ENCODE measurements around the gene UGT1A3. TPM values are rescaled to one million over a fixed set of nuclear protein-coding genes. Genes with fewer than 3 reads are reported as not detected.

UGT1A3 gene
- total and polyA plus RNA-seq, 2 experiments from 2014 or later, result not detected

DNA sequence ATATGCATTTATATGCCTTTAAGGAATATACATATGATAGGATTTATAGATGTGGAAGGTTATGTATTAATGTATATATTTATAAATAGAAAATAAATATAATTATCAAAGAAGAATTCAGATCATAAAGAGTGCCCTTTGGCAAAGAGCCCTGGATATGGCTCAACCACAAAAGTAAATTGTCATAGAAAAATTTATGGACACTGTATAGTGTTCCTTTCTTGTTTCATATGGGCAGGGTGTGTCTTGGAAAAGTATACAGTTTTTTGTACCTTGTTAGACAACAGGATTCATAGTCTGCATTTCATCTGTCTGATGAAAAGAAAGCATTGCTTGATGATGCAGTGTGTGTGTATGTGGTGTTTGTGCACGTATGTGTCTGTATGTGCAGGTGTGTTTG is 44.2 kb upstream of the UGT1A3 start:
- H3K4me1 ChIP-seq (ENCODE audit: insufficient read depth), result no peaks in the 10 kb centered on the region
- H2AFZ ChIP-seq, result no peak overlapping the region
- H3F3A ChIP-seq (ENCODE audit: insufficient read depth), result no peaks in the 10 kb centered on the region
- no peaks in the 10 kb centered on the region for H3K9me2 ChIP-seq (ENCODE audit: insufficient read depth)
- H3K79me2 ChIP-seq (ENCODE audit: insufficient read depth), result no peaks in the 10 kb centered on the region
- in situ Hi-C loops (cut with MboI), result no loop called here
- no peaks in the 10 kb centered on the region for H3K27me3 ChIP-seq (replicated peaks; ENCODE audit: insufficient read depth)
- TF ChIP-seq EZH2phosphoT487 (IDR thresholded peaks at IDR 0.05; ENCODE audit: insufficient read depth, low read depth), result no peak
- no peak for TF ChIP-seq EZH2 (IDR thresholded peaks at IDR 0.05; ENCODE audit: insufficient read depth, poor library complexity, severe bottlenecking)
- H3K36me3 ChIP-seq (ENCODE audit: low read depth), result no peaks in the 10 kb centered on the region
- H3K9me3 ChIP-seq (ENCODE audit: low read depth), result no peaks in the 10 kb centered on the region
- H4K20me1 ChIP-seq (ENCODE audit: insufficient read depth), result no peaks in the 10 kb centered on the region
- H3K9ac ChIP-seq, result no peak overlapping the region
- no peak overlapping the region for H3K4me3 ChIP-seq
- no peak overlapping the region for H3K4me2 ChIP-seq (ENCODE audit: unreplicated experiment)
- WGBS, 2 experiments (ENCODE audit: low coverage in 1 of 2, low lambda C conversion rate in 2 of 2, missing lambda C conversion rate in 2 of 2), result 14 to 20% methylated on average over 1 of the region's 1 CpG
- no peak overlapping the region for H3K27ac ChIP-seq
- DNase-seq, result no peak

DNA sequence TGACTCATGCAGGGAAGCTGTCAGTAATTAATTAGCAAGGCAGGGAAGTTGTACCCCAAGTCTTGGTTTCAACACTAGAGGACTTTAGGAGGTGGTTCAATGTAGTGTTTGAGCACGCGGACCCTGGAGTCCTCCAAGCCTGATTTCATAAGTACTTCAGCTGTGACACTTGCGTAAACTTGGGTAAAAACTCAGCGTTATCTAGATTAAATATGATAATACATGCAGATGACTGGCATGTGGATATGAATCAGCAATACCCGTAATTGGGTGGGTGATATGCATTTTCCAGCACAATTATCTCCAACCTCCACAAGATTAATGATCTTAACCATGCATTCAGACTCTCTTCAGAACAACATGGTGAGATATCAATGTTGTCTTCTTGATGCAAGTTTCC is 41.9 kb upstream of the UGT1A3 start:
- Histone ChIP-seq H3K79me2 (ENCODE audit: insufficient read depth) (no peaks in the 10 kb centered on the region), H2AFZ (no peak overlapping the region), H3K4me3 (no peak overlapping the region), H3K4me2 (ENCODE audit: unreplicated experiment) (no peak overlapping the region), H3K36me3 (ENCODE audit: low read depth) (no peaks in the 10 kb centered on the region), H3K9ac (no peak overlapping the region), H3K27ac (no peak overlapping the region), H4K20me1 (ENCODE audit: insufficient read depth) (no peaks in the 10 kb centered on the region), H3K9me3 (ENCODE audit: low read depth) (no peaks in the 10 kb centered on the region), H3K27me3 (replicated peaks; ENCODE audit: insufficient read depth) (0 out of 2 replicates have a peak, but pooled peaks cover 7% of the 10 kb centered on the region), H3F3A (ENCODE audit: insufficient read depth) (no peaks in the 10 kb centered on the region), H3K4me1 (ENCODE audit: insufficient read depth) (no peaks in the 10 kb centered on the region), H3K9me2 (ENCODE audit: insufficient read depth) (no peaks in the 10 kb centered on the region)
- no peak for DNase-seq
- TF ChIP-seq EZH2 (IDR thresholded peaks at IDR 0.05; ENCODE audit: insufficient read depth, poor library complexity, severe bottlenecking), result no peak
- TF ChIP-seq EZH2phosphoT487 (IDR thresholded peaks at IDR 0.05; ENCODE audit: insufficient read depth, low read depth), result no peak
- in situ Hi-C loops (cut with MboI), result no loop called here
- 49 to 50% methylated on average over 5 of the region's 5 CpGs for WGBS, 2 experiments (ENCODE audit: low coverage in 1 of 2, low lambda C conversion rate in 2 of 2, missing lambda C conversion rate in 2 of 2)

DNA sequence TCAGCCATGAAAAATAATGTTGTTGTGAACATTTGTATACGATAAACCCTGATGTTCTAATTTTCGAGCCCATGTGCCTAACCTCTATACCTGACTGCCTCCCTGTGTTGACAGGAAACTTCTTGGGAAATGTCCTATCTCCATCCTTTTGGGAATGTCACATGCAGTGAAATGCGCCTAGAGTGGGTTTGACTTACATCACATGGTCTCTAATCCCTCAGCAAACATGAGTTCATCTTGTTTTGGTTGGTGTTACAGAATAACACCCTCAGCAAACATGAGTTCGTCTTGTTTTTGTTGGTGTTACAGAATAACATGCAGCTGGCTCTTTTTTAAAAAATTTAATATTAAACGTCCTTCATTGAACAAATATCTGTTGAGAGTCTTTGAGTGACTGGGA is 40.5 kb upstream of the UGT1A3 start:
- Histone ChIP-seq H3K4me3 (no peak overlapping the region), H3K4me2 (ENCODE audit: unreplicated experiment) (no peak overlapping the region), H3K27me3 (replicated peaks; ENCODE audit: insufficient read depth) (peaks cover 19% of the 10 kb centered on the region), H2AFZ (no peak overlapping the region), H3K4me1 (ENCODE audit: insufficient read depth) (no peaks in the 10 kb centered on the region), H3F3A (ENCODE audit: insufficient read depth) (no peaks in the 10 kb centered on the region), H3K9me2 (ENCODE audit: insufficient read depth) (no peaks in the 10 kb centered on the region), H3K27ac (no peak overlapping the region), H3K9me3 (ENCODE audit: low read depth) (no peaks in the 10 kb centered on the region), H4K20me1 (ENCODE audit: insufficient read depth) (no peaks in the 10 kb centered on the region), H3K36me3 (ENCODE audit: low read depth) (no peaks in the 10 kb centered on the region), H3K79me2 (ENCODE audit: insufficient read depth) (no peaks in the 10 kb centered on the region), H3K9ac (no peak overlapping the region)
- in situ Hi-C loops (cut with MboI), result no loop called here
- 13 to 15% methylated on average over 5 of the region's 5 CpGs for WGBS, 2 experiments (ENCODE audit: low coverage in 1 of 2, low lambda C conversion rate in 2 of 2, missing lambda C conversion rate in 2 of 2)
- TF ChIP-seq EZH2phosphoT487 (IDR thresholded peaks at IDR 0.05; ENCODE audit: insufficient read depth, low read depth), result no peak
- TF ChIP-seq EZH2 (IDR thresholded peaks at IDR 0.05; ENCODE audit: insufficient read depth, poor library complexity, severe bottlenecking), result no peak
- DNase-seq, result no peak

DNA sequence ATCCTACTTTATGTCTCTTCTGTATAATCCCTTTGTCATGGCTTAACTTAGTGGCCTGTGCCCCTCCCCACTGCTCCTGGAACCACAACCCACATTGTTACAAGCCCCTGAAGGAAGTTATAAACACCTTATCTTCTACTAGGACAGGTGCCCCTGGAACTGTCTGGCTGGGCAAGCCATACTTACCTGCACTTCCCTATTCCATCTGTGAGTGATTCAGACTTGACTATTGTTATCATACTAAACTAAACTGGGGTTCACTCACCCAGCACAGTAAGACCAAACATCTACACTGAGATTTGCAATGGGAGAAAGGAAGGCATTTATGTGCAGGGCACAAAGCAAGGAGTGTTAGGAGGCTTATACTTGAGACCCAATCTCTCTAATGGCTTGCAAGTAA is 39.8 kb upstream of the UGT1A3 start:
- H3F3A ChIP-seq (ENCODE audit: insufficient read depth), result no peaks in the 10 kb centered on the region
- no peak overlapping the region for H3K27ac ChIP-seq
- H4K20me1 ChIP-seq (ENCODE audit: insufficient read depth), result no peaks in the 10 kb centered on the region
- no peak for DNase-seq
- H3K4me3 ChIP-seq, result no peak overlapping the region
- no peak for TF ChIP-seq EZH2 (IDR thresholded peaks at IDR 0.05; ENCODE audit: insufficient read depth, poor library complexity, severe bottlenecking)
- no peak for TF ChIP-seq EZH2phosphoT487 (IDR thresholded peaks at IDR 0.05; ENCODE audit: insufficient read depth, low read depth)
- H3K79me2 ChIP-seq (ENCODE audit: insufficient read depth), result no peaks in the 10 kb centered on the region
- H3K27me3 ChIP-seq (replicated peaks; ENCODE audit: insufficient read depth), result peaks cover 19% of the 10 kb centered on the region
- no peaks in the 10 kb centered on the region for H3K36me3 ChIP-seq (ENCODE audit: low read depth)
- H3K9me2 ChIP-seq (ENCODE audit: insufficient read depth), result no peaks in the 10 kb centered on the region
- H3K4me1 ChIP-seq (ENCODE audit: insufficient read depth), result no peaks in the 10 kb centered on the region
- in situ Hi-C loops (cut with MboI), result no loop called here
- H2AFZ ChIP-seq, result no peak overlapping the region
- no peak overlapping the region for H3K9ac ChIP-seq
- no peaks in the 10 kb centered on the region for H3K9me3 ChIP-seq (ENCODE audit: low read depth)
- H3K4me2 ChIP-seq (ENCODE audit: unreplicated experiment), result no peak overlapping the region

DNA sequence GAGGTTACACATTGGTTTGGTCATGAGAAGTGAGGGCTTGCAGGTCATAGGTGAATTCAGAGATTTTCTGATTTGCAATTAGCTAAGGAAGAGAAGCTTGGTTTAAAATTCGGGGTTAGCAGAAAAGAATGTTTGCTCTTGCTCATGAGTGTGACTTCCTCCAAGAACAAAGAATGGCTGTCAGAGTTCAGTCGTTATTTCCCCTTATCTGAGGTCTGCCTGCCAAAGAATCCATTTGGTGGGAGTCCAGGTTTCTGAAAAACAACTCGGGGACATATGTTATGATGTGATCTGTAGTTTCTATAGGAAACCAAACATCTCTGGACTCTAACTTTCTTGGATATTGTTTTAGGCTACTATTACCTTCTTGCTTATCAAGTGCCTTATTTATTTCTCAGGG is 39.3 kb upstream of the UGT1A3 start:
- no peak for TF ChIP-seq EZH2 (IDR thresholded peaks at IDR 0.05; ENCODE audit: insufficient read depth, poor library complexity, severe bottlenecking)
- TF ChIP-seq EZH2phosphoT487 (IDR thresholded peaks at IDR 0.05; ENCODE audit: insufficient read depth, low read depth), result no peak
- 6 to 7% methylated on average over 3 of the region's 3 CpGs for WGBS, 2 experiments (ENCODE audit: low coverage in 1 of 2, low lambda C conversion rate in 2 of 2, missing lambda C conversion rate in 2 of 2)

More for the DNA sequence above, 39.3 kb upstream of the UGT1A3 start:
- peaks cover 19% of the 10 kb centered on the region for H3K27me3 ChIP-seq (replicated peaks; ENCODE audit: insufficient read depth)
- H3K79me2 ChIP-seq (ENCODE audit: insufficient read depth), result no peaks in the 10 kb centered on the region
- H3K4me3 ChIP-seq, result no peak overlapping the region
- H3K9ac ChIP-seq, result no peak overlapping the region
- DNase-seq, result no peak
- no peaks in the 10 kb centered on the region for H3K36me3 ChIP-seq (ENCODE audit: low read depth)
- H3K4me2 ChIP-seq (ENCODE audit: unreplicated experiment), result no peak overlapping the region
- no peaks in the 10 kb centered on the region for H3K9me3 ChIP-seq (ENCODE audit: low read depth)
- no peak overlapping the region for H3K27ac ChIP-seq
- no peaks in the 10 kb centered on the region for H3F3A ChIP-seq (ENCODE audit: insufficient read depth)
- in situ Hi-C loops (cut with MboI), result no loop called here
- no peak overlapping the region for H2AFZ ChIP-seq
- H3K9me2 ChIP-seq (ENCODE audit: insufficient read depth), result no peaks in the 10 kb centered on the region
- no peaks in the 10 kb centered on the region for H4K20me1 ChIP-seq (ENCODE audit: insufficient read depth)
- no peaks in the 10 kb centered on the region for H3K4me1 ChIP-seq (ENCODE audit: insufficient read depth)
